IPS DF 4.7 (cell line): ENCODE data around the gene TBC1D25.

ENCODE experiments used
- DNase-seq: peaks from one replicate; pipeline ENCODE4 v3.0.0-alpha.2; 2013; ENCODE audit warnings: low spot score; ENCODE audit errors: extremely low read depth

The TBC1D25 gene

DNA sequence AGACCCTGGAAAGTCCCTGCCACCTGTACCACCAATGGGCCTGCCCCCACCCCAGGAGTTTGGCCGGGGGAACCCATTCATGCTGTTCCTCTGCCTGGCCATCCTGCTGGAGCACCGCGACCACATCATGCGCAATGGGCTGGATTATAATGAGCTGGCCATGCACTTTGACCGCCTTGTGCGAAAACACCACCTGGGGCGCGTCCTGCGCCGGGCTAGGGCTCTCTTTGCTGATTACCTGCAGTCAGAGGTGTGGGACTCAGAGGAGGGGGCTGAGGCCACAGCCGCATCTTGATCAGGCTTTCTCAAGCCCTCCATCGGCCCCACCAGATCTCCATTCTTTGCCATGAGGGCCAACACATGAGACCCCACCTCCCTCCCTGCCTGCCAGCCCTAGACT, 21.2 kb downstream of the TBC1D25 start:
- no peak for DNase-seq

DNA sequence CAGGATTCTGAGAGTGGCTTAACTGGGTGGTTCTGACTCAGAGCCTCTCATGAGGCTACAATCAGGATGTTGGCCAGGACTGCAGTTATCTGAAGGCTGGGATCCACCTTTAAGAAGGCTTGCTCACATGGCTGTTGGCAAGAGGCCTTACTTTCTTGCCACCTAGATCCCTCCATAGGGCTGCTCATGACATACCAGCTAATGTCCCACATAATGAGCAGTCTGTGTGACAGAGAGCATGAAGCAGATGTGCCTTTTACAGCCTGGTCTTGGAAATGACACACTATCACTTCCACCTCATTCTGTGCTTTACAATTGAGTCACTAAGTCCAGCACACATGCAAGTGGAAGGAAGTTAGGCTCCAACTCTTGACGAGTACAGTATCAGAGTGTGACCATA, 30.4 kb downstream of the TBC1D25 start:
- no peak for DNase-seq

GRCh38 chrX:48573690-48574269, 34.3 kb downstream of the TBC1D25 start:
- DNase-seq: no peak

DNA sequence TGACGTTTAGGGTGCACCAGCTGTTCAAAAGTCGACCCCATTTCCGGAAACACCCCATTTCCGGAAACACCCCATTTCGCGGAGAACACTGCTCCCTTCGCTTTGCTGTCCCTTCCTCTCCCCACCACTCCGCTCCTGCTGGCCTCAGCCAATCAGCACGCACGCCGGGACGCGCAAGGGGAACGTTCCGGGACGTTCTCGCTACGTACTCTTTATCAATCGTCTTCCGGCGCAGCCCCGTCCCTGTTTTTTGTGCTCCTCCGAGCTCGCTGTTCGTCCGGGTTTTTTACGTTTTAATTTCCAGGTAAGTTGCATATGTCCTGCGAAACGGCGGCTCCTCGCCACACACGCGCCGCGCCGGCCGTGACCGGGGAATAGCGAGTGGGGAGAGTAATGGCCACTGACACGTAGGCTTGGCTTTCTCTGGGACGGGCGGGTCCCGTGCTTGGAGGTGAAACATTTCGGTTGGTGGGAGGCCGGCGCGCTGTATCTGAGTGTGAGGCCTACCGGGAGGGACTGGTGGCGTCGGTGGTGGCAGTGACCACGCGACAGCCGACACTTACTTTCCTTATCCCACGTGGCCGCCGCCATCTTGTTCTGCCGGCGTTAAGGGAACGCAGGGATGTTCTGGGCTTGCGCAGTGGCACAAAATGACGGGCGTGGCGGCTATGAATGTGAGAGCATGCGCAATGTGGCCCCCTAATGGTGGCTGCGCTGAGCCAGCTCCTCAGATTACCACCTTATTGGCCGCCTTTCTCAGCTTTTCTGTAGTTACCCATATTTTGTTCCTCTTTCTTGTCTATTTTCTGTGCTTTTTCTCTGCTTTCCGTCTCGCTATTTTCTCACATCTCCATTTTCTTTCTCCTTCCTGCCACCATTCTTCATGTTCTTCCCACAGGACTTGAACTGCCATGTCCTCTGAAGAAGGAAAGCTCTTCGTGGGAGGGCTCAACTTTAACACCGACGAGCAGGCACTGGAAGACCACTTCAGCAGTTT, 35.1 kb downstream of the TBC1D25 start, which contains the start of gene RBM3:
TSS of gene RBM3 (plus strand) at position 215 of the 997 bp plus-strand sequence. CDS start at position 912, 697 bp downstream.
- DNase-seq: no peak

GRCh38 chrX:48575642-48576041, 36.1 kb downstream of the TBC1D25 start:
- no peak for DNase-seq

DNA sequence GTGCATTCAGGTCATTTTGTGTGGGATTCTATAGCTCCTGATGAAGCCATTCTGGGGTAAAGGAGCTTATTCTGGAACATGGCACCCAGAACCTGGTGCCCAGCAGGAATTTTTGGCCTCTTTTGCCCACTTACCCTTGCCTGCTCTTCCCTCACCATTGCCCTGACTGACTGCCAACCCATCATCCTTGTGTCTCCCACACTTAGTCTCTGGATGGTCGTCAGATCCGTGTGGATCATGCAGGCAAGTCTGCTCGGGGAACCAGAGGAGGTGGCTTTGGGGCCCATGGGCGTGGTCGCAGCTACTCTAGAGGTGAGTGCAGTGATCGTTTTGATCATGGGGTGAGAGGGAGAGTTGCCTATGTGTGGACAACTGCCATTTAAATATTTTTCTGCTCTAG, 36.6 kb downstream of the TBC1D25 start:
- DNase-seq: no peak

GRCh38 chrX:48578661-48579128, 39.2 kb downstream of the TBC1D25 start:
- no peak for DNase-seq

DNA sequence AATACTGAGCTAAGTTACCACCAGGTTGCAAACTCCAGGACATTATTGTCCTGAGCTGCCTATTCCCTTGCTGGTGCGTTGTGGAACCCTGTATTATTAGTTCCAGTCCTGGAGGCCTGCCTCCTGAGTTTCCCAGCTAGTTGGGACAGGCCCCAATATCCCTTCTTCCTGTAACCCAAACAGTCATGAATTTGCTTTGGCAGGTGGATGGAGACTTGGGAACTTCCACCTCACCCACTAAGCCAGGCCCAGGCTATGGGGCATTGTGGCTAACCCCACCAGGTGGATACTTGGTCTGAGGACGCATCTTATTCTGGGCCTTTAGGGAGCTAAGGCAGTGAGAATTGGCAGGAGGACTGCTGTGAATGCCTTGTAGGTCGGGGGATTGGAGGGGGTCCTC, 39.7 kb downstream of the TBC1D25 start:
- no peak for DNase-seq

DNA sequence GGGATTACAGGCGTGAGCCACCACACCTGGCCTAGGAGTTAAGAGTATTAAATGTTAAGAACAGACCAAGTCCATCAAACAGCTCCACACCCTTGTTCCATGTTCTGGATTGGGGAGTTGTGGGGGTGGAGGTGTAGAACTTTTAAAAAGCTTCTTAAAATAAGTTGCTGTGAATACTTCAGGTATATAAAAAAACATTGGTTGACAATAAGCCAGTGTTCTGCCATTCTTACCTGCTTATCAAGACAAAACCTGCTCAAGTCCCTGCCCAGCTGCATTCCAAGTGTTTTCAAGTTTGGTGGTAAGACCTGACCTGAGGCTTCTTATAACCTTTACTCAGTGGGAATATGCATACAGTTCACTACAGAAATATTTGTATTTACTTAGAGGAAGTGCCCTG, 41.1 kb downstream of the TBC1D25 start:
- no peak for DNase-seq

DNA sequence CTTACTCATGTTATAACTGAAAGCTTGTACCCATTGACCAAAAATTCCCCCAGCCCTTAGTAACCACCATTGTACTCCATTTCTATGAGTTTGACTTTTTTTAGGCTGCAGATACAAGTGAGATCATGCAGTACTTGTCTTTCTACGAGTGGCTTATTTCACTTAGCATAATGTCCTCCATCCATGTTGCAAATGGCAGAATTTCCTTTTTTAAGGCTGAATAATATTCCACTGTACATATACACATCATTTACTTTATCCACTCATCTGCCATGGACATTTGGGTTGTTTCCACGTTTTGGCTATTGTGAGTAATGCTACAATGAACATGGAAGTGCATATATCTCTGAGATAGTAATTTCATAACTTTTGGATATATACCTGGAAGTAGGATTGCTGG, 45.2 kb downstream of the TBC1D25 start:
- DNase-seq: no peak

DNA sequence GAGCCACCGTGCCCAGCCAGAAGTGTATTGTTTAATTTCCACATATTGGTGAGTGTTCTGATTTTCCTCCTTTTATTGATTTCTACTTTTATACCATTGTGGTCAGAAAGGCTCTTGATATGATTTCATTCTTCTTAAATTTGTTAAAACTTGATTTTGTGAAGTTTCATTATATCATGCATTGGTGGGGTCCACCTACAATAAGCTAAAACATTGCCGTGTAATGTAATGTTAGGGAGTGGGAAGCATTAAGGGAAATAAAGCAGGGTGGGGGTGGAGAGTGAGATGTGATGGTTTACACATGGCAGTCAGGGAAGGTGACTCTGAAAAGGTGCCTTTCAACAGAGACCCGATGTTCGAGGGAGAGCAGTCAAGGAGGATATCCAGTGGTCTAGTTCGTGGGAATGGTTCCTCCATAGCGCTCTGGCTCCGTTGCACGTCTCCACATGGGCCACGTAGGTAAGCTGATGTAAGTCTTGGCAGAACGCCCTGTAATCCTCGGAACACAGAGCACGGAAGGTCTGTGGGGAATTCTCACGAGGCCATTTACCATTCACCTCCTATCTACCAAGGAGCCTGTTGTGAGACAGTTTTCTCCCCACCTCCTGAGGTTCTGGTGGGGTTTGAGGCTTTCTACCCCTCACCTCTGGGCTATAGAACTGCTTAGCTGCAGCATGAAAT, 50.1 kb downstream of the TBC1D25 start:
- no peak for DNase-seq

- no peak for DNase-seq
Observed at GRCh38 chrX:48590203-48591103, 50.9 kb downstream of the TBC1D25 start.

DNA sequence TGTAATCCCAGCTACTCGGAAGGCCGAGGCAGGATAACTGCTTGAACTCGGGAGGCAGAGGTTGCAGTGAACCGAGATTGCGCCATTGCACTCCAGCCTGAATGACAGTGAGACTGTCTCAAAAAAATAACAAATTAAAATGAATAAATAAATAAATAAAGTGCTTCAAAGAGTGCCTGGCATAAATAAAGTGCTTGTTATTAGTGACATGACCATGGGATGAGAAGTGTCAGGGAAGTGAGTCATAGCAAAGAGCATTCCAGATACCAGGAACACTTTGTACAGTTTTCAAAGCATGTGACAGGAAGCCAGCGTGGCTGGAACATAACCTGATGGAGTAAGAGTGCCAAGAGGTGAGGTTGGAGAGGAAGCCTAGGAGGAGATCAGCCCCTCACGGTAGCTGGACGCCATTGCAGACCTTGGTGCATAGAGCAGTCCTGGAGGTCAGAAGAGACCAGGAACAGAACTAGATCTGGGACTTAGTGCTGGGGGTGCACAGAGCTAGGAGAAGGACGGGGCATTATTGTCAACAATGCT, 51.8 kb downstream of the TBC1D25 start:
- DNase-seq: no peak

DNA sequence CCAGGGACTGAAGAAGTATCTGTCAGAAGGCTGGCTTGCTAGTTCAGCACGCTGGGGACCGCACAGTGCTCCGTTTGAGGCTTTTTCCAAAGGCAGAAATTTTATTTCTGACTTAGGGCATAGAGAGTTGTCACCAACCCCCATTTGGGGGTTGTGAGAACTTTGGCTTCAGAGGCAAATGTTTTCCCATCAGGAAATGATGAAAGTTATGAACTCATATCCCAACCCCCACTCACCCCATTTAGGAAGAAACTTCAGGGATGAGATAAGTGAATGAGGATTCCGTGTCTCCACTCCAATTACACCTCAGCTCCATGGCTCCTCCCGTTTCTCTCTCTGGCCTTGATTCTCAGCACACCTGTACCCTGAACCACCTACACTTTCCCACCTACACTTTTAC, 53.5 kb downstream of the TBC1D25 start:
- DNase-seq: no peak

GRCh38 chrX:48595929-48596328, 56.4 kb downstream of the TBC1D25 start:
- no peak for DNase-seq

DNA sequence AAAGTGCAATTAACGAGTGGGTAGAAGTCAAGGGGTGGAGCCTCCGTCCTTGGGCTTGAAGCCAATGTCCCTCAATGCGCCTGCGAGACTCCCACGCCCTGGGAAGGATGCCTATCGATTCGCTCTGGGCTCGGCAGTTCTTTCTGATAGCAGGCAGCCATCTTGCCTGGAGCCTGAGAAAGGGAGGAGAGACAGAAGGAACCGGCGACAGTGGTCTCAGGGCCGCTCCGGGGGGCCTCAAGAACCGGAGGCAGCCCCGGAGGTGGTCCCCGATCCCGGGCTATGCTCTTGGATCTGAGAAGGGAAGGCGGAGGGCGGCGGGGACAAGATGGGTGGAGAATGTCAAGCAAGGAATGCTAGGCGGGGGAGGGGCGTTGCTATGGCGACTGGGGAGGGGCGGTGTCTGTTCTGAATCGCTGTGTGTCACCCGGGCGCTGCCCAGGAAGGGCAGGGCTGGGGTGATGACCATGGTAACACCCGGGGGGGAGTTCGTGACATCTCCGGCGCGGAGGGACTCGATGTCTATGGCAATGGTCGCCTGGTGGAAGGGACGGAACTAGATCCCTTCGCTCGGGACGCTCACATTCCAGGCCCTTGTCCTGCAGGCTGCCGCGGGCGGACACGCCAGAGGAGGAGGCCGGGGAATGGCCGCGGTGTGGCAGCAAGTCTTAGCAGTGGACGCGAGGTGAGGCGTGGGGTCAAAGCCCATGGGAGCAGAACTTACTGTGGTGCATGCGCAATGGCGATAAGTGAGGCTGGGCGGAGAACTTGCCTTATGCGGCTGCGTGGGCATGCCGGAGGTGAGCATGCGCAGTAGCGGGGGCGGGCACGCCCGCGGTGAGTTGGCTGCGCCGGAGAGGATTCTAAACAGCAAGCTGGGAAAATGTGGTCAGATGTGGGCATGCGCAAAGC, 58.1 kb downstream of the TBC1D25 start, which contains the start of gene WDR13:
TSS of gene WDR13 (plus strand) at position 140 of the 912 bp plus-strand sequence. CDS start at position 645, 505 bp downstream.
- DNase-seq: no peak

DNA sequence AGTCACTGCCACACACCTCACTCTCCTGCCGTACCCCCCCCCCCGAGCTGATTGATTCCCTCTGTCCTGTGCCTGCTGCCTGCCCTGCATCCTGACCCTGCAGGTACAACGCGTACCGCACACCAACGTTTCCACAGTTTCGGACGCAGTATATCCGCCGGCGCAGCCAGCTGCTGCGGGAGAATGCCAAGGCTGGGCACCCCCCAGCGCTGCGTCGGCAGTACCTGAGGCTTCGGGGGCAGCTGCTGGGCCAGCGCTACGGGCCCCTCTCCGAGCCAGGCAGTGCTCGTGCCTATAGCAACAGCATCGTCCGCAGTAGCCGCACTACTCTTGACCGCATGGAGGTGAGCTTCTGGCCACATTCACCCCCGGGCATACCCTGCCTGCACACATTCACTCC, 59.1 kb downstream of the TBC1D25 start:
- DNase-seq: no peak

DNA sequence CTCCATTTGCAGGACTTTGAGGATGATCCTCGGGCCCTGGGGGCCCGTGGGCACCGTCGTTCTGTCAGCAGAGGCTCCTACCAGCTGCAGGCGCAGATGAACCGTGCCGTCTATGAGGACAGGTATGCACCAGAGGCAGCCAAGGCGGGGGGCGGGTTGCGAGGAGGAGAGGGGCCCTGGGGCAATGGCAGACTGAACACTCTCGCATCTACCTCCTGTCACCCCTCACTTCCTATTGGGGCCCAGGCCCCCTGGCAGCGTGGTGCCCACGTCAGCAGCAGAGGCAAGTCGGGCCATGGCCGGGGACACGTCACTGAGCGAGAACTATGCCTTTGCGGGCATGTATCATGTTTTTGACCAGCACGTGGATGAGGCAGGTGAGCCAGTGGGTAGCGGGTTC, 59.8 kb downstream of the TBC1D25 start:
- no peak for DNase-seq

DNA sequence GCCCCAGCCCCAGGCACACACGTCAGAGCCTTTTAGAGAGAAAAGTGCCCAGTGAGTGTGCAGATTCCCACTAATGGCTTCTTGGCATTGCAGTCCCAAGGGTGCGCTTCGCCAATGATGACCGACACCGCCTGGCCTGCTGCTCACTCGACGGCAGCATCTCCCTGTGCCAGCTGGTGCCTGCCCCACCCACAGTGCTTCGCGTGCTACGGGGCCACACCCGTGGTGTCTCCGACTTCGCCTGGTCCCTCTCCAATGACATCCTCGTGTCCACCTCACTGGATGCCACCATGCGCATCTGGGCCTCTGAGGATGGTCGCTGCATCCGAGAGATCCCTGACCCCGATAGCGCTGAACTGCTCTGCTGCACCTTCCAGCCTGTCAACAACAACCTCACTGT, 60.7 kb downstream of the TBC1D25 start:
- no peak for DNase-seq
